ENCODE results near the gene ACAA1. TPM values are rescaled to one million over a fixed set of nuclear protein-coding genes. Genes with fewer than 3 reads are reported as not detected.

Gene ACAA1
- polyA plus RNA-seq, 1 of the 3 experiments (the other 2 are of a cell fraction), result 86.4 TPM

GRCh38 chr3:38126121-38126892, 10.6 kb downstream of the ACAA1 start:
- WGBS (ENCODE audit: low lambda C conversion rate), result 100% methylated on average over 1 of the region's 6 CpGs
- H2AFZ ChIP-seq (ENCODE audit: low read depth), result no peak overlapping the region
- peaks cover 34 to 80% of the 10 kb centered on the region in 2 experiments for H3K36me3 ChIP-seq (replicated peaks in 1 of 2; ENCODE audit: control insufficient read depth in 1 of 2, insufficient read depth in 2 of 2, low read length in 1 of 2)
- H4K20me1 ChIP-seq (ENCODE audit: insufficient read depth), result no peaks in the 10 kb centered on the region
- no peaks in the 10 kb centered on the region for H3K9me3 ChIP-seq
- TF ChIP-seq, protein P1, sequence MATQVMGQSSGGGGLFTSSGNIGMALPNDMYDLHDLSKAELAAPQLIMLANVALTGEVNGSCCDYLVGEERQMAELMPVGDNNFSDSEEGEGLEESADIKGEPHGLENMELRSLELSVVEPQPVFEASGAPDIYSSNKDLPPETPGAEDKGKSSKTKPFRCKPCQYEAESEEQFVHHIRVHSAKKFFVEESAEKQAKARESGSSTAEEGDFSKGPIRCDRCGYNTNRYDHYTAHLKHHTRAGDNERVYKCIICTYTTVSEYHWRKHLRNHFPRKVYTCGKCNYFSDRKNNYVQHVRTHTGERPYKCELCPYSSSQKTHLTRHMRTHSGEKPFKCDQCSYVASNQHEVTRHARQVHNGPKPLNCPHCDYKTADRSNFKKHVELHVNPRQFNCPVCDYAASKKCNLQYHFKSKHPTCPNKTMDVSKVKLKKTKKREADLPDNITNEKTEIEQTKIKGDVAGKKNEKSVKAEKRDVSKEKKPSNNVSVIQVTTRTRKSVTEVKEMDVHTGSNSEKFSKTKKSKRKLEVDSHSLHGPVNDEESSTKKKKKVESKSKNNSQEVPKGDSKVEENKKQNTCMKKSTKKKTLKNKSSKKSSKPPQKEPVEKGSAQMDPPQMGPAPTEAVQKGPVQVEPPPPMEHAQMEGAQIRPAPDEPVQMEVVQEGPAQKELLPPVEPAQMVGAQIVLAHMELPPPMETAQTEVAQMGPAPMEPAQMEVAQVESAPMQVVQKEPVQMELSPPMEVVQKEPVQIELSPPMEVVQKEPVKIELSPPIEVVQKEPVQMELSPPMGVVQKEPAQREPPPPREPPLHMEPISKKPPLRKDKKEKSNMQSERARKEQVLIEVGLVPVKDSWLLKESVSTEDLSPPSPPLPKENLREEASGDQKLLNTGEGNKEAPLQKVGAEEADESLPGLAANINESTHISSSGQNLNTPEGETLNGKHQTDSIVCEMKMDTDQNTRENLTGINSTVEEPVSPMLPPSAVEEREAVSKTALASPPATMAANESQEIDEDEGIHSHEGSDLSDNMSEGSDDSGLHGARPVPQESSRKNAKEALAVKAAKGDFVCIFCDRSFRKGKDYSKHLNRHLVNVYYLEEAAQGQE (IDR thresholded peaks at IDR 0.05; ENCODE audit: low read depth, low read length), result peak; percentile 74
- TF ChIP-seq GATA2 (CRISPR knock-in tag; IDR thresholded peaks at IDR 0.05) (no peak), RFX5 (IDR thresholded peaks at IDR 0.05; ENCODE audit: low read length) (no peak), EZH2phosphoT487 (IDR thresholded peaks at IDR 0.05; ENCODE audit: borderline replicate concordance, low read depth) (no peak)
- H3K4me3 ChIP-seq (ENCODE audit: low read depth in 2 of 2, low read length in 1 of 2), result no peak overlapping the region
- H3F3A ChIP-seq (replicated peaks; ENCODE audit: insufficient read depth), result no peaks in the 10 kb centered on the region
- H3K9me2 ChIP-seq, result no peaks in the 10 kb centered on the region
- no peak overlapping the region for H3K4me2 ChIP-seq
- H3K27me3 ChIP-seq (ENCODE audit: insufficient read depth), result no peaks in the 10 kb centered on the region
- no peak for DNase-seq
- ChIA-PET CTCF (interaction anchor here (1.5 kb wide), 1 partner anchor 8 kb away, joined by 3 read pairs; no protein-coding TSS in a partner anchor), POLR2A (no interaction called here)
- no peaks in the 10 kb centered on the region for H3K4me1 ChIP-seq (ENCODE audit: control insufficient read depth in 1 of 2, insufficient read depth in 2 of 2, low read depth in 1 of 2, low read length in 1 of 2)
- H3K27ac ChIP-seq (ENCODE audit: low read depth in 2 of 2, low read length in 1 of 2), result no peak overlapping the region
- no peaks in the 10 kb centered on the region for H3K79me2 ChIP-seq (ENCODE audit: insufficient read depth)
- no peak overlapping the region for H3K9ac ChIP-seq

GRCh38 chr3:38125305-38126120, 11.4 kb downstream of the ACAA1 start:
- ChIA-PET POLR2A (no interaction called here), CTCF (interaction anchor here (1.5 kb wide), 1 partner anchor 7 kb away, joined by 3 read pairs; no protein-coding TSS in a partner anchor)
- H3K9me3 ChIP-seq, result no peaks in the 10 kb centered on the region
- TF ChIP-seq EZH2phosphoT487 (IDR thresholded peaks at IDR 0.05; ENCODE audit: borderline replicate concordance, low read depth) (no peak), TEAD4 (IDR thresholded peaks at IDR 0.05; ENCODE audit: borderline replicate concordance, insufficient read depth) (no peak), GATA2 (CRISPR knock-in tag; IDR thresholded peaks at IDR 0.05) (no peak), YY1 (IDR thresholded peaks at IDR 0.05; ENCODE audit: low read depth) (no peak), FOSL2 (IDR thresholded peaks at IDR 0.05; ENCODE audit: borderline replicate concordance, low read depth) (no peak), ZBTB33 (IDR thresholded peaks at IDR 0.05; ENCODE audit: borderline replicate concordance, low read depth) (no peak), GABPA (IDR thresholded peaks at IDR 0.05; ENCODE audit: low read depth) (no peak), RCOR1 (IDR thresholded peaks at IDR 0.05; ENCODE audit: low read length) (no peak), MEF2A (IDR thresholded peaks at IDR 0.05; ENCODE audit: borderline replicate concordance, low read depth) (no peak), CHD2 (IDR thresholded peaks at IDR 0.05; ENCODE audit: low read length, partially characterized antibody) (no peak)
- TF ChIP-seq, protein P2, sequence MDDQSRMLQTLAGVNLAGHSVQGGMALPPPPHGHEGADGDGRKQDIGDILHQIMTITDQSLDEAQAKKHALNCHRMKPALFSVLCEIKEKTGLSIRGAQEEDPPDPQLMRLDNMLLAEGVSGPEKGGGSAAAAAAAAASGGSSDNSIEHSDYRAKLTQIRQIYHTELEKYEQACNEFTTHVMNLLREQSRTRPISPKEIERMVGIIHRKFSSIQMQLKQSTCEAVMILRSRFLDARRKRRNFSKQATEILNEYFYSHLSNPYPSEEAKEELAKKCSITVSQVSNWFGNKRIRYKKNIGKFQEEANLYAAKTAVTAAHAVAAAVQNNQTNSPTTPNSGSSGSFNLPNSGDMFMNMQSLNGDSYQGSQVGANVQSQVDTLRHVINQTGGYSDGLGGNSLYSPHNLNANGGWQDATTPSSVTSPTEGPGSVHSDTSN (IDR thresholded peaks at IDR 0.05), result no peak
- TF ChIP-seq, protein P3, sequence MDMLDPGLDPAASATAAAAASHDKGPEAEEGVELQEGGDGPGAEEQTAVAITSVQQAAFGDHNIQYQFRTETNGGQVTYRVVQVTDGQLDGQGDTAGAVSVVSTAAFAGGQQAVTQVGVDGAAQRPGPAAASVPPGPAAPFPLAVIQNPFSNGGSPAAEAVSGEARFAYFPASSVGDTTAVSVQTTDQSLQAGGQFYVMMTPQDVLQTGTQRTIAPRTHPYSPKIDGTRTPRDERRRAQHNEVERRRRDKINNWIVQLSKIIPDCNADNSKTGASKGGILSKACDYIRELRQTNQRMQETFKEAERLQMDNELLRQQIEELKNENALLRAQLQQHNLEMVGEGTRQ (IDR thresholded peaks at IDR 0.05; ENCODE audit: borderline replicate concordance, low read depth, low read length), result no peak
- TF ChIP-seq, protein P4, sequence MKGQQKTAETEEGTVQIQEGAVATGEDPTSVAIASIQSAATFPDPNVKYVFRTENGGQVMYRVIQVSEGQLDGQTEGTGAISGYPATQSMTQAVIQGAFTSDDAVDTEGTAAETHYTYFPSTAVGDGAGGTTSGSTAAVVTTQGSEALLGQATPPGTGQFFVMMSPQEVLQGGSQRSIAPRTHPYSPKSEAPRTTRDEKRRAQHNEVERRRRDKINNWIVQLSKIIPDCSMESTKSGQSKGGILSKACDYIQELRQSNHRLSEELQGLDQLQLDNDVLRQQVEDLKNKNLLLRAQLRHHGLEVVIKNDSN (IDR thresholded peaks at IDR 0.05; ENCODE audit: borderline replicate concordance, low read depth), result no peak

More at GRCh38 chr3:38125305-38126120, 11.4 kb downstream of the ACAA1 start:
- 93% methylated on average over 11 of the region's 11 CpGs for WGBS (ENCODE audit: low lambda C conversion rate)
- DNase-seq, result no peak
- no peak overlapping the region for H3K27ac ChIP-seq (ENCODE audit: low read depth in 2 of 2, low read length in 1 of 2)
- H2AFZ ChIP-seq (ENCODE audit: low read depth), result no peak overlapping the region
- no peaks in the 10 kb centered on the region for H3F3A ChIP-seq (replicated peaks; ENCODE audit: insufficient read depth)
- no peaks in the 10 kb centered on the region for H3K4me1 ChIP-seq (ENCODE audit: control insufficient read depth in 1 of 2, insufficient read depth in 2 of 2, low read depth in 1 of 2, low read length in 1 of 2)
- no peak overlapping the region for H3K4me2 ChIP-seq
- H3K27me3 ChIP-seq (ENCODE audit: insufficient read depth), result no peaks in the 10 kb centered on the region
- no peaks in the 10 kb centered on the region for H4K20me1 ChIP-seq (ENCODE audit: insufficient read depth)
- peaks cover 33 to 73% of the 10 kb centered on the region in 2 experiments for H3K36me3 ChIP-seq (replicated peaks in 1 of 2; ENCODE audit: control insufficient read depth in 1 of 2, insufficient read depth in 2 of 2, low read length in 1 of 2)
- no peak overlapping the region for H3K4me3 ChIP-seq (ENCODE audit: low read depth in 2 of 2, low read length in 1 of 2)
- H3K79me2 ChIP-seq (ENCODE audit: insufficient read depth), result no peaks in the 10 kb centered on the region
- no peaks in the 10 kb centered on the region for H3K9me2 ChIP-seq
- no peak overlapping the region for H3K9ac ChIP-seq
